Ecto neural progenitor cell (in vitro differentiated cells): Measurements from ENCODE around the gene LRRC73.
"Not testable (repeated sequence)": the region's sequence is repeated elsewhere in the genome, so short reads cannot be mapped to it uniquely, and the experiment has no call there.

Experiments used
- DNase-seq: peaks from one replicate; pipeline ENCODE4 v3.0.0-alpha.2; 2018; ENCODE audit warnings: low spot score

The LRRC73 gene

GRCh38 chr6:43510827-43511163, 649 bp upstream of the LRRC73 start:
- no peak for DNase-seq

DNA sequence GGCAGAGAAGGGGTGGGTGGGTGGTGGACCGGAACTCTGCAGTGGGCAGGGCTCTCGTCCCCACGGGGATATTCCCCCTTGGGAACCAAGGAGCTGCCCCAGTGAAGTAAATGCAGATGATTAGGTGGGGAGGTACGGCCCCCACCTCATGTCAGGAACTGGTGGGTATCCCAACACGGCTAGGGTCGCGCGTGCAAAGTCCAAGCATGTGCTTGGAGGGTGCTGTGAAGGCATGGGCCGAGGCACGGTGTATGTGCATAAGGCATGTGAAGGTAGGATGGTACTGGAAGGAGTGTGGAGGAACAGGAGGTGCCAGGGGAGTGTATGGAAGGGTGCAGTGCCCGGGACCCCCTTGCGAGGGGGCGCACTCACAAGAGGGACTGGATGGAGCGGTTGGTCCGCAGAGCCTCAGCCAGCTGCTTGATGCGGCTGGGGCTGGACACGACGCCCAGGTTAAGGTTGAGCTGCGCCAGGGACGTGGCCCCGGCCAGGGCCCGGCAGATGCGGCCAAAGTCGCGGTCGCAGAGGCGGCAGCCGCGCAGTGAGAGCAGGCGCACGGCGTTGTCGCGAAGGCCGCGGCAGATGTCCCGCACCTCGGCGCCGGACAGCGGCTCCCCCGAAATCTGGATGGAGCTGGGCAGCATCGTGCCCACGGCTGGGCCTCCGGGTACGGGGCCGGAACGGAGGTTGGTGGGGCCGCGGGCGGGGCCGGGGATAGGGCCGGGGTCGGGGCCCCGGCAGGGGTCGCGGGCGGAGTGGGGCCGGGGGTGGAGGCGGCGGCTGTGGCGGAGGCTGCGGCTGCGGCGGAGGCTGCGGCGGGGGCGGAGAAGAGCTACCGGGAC, 783 bp downstream of the LRRC73 start:
- peak; percentile 74 for DNase-seq

DNA sequence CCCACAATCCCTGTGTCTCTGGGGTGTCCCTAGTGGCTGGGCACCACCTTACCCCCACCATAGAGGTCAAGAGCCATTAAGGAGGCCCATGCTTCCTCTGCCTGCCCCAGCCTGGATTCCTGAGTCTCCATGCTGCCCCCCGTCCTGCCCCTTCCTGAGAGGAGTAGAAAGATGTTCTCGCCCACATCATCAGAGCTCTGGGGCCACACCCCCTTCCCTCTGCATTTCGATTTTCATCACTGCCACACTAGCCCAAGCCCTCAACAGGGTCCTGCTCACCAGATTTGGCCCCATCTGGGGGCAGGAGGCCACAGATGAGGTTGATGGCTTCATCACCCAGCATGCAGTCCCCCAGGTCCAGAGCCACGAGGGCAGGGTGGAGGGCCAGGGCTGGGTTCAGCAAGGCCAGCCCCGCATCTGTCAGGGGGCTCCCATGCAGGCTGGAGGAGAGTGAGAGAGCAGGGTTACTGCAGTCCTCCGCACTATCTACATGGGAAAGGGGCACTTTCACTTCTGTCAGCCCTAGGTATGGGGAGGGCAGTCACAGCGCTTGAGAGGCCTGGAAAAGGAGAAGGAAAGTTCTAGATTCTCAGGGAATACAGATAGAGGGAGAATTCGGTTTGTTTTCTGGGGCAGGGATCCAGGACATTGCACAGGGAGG, 1.5 kb downstream of the LRRC73 start:
- no peak for DNase-seq

DNA sequence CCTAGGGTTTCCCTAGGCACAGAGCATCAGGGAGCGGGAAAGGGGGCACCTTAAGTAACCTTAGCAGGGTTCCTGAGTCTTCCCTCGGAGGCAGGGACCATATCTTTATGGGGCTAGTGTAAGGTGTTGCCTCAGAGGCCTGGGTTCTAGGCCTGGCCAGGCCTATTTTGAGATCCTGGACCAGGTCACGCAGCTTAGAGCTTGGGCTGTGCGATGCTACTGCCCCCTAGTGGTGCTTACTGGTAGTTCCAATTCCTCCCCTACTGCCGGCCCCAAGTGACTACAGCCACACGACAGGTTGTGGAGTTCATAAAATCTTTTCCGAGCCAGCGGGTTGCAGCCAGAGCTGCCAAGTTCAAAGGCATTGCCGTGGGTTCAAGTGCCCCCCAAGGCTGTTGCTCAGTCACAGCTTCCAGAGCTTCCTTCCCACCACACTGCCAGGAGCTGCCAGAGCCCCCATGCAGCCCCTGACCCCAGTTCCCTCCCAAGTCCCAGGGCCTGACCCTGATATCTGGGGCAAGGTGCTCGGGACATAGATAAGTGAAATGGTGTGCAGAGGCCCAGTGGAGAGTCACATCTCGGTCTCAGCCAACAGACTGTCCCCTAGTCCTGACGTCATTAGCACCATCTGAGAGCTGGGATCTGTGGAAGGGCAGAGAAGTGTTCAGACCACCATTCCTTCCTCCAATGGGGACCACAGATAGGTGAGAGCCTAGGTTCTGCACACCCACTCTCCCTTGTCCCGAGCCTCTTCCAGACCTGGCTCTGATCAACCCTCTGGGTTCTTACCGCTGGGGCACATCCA, 3.3 kb downstream of the LRRC73 start:
- DNase-seq, result peak; percentile 88

GRCh38 chr6:43506171-43506570, 4.0 kb downstream of the LRRC73 start:
- DNase-seq, result no peak

GRCh38 chr6:43505718-43506117, 4.4 kb downstream of the LRRC73 start:
- no peak for DNase-seq

- no peak for DNase-seq
Measured at GRCh38 chr6:43504756-43505593, 5.2 kb downstream of the LRRC73 start.

GRCh38 chr6:43503443-43503842, 6.7 kb downstream of the LRRC73 start:
- no peak for DNase-seq

DNA sequence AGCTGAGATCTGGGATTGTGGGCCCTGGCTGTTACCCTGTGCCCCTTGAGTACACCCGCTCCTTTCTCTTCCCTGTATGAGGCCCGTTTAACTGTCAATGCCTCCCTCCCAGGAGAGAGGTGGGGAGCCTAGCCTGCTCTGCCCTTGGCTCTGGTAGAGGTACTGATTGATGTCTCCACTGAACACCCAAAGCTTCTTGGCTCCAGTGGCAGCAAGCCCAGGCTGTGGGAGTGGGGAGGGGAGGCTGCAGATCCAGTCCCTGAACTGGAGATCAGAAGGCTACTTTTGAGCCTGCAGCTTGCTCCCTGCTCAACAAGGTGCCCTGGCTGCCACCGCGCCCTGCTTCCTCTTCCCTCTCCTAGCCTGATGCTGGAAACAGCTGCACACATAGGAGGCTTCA, 7.5 kb downstream of the LRRC73 start:
- DNase-seq, result no peak

GRCh38 chr6:43500921-43501320, 9.2 kb downstream of the LRRC73 start:
- no peak for DNase-seq

GRCh38 chr6:43499028-43499815, 10.9 kb downstream of the LRRC73 start:
- no peak for DNase-seq

GRCh38 chr6:43498291-43498690, 11.9 kb downstream of the LRRC73 start:
- DNase-seq, result not testable (repeated sequence)

DNA sequence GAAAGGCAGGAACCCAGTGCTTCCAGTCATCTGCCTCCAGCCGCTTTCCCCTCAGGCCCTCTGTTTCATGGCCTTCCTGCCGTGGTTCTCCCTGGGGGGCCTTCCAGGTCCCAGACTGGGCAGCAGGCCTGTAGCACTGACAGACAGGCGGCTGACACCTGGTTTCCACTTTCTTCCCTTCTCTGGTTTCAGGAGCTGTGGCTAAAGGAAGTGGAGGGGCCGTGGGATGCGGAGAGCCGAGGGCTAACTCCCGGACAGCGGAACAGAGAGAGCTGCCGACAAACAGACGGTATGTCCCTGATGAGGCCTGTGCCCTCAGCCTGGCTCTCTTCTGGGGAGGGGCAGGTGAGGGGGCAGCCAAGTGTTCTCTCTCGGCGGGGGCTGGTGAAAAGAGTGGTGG, 12.5 kb downstream of the LRRC73 start:
- no peak for DNase-seq

DNA sequence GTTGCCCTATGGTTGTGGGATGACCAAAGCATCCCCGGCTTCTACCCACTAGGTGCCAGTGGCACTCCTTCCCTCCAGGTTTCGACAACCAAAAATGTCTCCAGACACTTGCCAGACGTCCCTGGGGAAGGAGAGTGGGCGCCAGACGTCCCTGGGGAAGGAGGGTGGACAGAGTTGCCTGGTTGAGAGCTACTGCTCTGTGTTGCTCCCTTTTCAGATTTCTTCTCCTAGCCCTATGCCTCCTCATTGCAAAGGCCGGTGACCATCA, 13.1 kb downstream of the LRRC73 start:
- no peak for DNase-seq

GRCh38 chr6:43496370-43497128, 13.6 kb downstream of the LRRC73 start:
- no peak for DNase-seq

DNA sequence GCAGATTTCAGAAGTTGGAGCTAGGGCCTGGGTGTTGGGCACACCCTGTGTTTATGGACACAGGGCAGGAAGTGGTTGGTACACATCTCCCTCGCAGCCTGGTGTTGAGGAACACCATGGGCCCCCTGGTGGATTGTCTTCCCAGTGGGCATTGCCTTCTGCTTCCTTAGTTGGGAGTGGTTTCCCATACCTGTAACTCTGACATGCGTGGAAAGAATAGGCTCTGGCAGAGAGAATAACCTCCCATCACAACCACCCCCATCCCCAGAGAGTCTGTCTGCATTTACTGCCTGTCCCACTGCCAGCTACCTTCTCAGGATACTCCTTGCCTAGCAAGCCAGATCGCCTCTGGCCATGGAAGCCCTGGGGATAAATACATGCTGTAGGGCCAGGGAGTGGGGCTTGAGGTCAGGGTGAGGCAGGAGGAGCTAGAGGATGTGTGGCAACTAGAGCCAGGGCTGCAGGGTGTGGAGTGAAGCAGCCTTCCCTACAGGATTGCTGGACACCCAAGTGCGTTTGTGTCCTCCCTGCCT, 14.7 kb downstream of the LRRC73 start:
- DNase-seq, result no peak

GRCh38 chr6:43494766-43495165, 15.4 kb downstream of the LRRC73 start:
- no peak for DNase-seq

DNA sequence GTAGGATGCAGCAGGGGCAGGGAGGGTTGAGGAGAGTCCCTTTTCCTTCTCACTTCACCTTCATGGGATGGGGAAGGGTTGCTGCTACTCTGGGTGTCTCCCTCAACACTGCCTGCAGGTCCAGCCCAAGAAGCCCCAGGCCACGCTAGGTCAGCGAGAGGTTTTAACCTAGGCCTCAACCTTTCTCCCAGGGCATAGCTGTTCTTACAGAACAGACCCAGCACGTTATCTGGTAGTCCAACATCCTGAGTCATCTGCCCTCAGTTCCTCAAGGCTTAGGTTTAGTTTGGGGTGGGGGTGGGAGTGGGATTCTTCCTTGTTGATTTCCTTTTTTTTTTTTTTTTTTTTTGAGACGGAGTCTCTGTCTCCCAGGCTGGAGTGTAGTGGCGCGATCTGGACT, 15.8 kb downstream of the LRRC73 start:
- no peak for DNase-seq

DNA sequence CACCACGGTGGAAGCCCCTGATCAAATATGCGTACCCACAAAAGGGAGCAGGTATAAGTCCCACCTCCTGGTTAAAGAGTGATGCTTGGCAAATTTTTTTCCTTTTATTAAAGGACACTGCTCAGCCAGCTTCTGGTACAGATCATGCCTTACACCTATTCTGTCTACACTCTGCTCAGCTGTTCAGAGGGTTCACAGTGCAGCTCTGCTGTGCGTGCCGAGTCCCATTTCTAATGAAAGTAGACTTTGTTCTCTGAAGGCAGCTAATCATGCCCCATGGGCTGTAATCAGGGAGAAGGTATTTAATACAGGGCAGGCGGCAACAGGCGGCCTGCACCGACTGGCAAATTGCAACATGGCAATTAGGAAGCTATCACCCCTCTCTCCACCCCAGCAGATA, 16.3 kb downstream of the LRRC73 start:
- no peak for DNase-seq

DNA sequence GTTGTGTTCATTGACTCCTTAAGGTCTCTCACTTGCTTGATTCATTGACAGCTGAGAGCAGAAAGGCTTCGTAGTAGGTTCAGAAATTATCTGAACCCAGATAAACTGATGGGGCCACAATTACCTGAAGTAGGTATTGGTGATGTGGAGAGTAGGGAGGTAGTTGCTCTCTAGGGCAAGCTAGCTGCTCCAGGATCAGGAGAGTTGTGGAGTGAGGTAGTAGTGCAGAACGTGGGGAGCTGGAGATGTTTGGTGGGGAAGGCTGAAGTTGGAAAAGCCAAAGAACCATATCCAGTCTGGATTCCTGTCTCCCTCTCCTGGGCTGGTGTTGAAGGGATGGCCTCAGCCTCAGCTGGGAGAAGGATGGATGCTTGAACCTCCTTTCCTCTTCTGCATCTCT, 16.9 kb downstream of the LRRC73 start:
- DNase-seq, result no peak
